Prostate gland (tissue), 2 donors: ENCODE results near the gene SHROOM3.
A peak's percentile ranks its signal among the peaks of the same experiment; 100 is the strongest.

Experiments
- POLR2A ChIP-seq: fragments of 450-650 bp; IDR thresholded peaks from one replicate; pipeline ENCODE4 v1.6.1; 2016; ENCODE audit warnings: antibody characterized with exemption, mild to moderate bottlenecking
- TF ChIP-seq, protein P1 (sequence below), 4 experiments: fragments of 200-600 bp in 2 of 4; fragments of 450-650 bp in 2 of 4; sonication (generic) in 2 of 4; IDR thresholded peaks; 1 replicate in 3 of 4; 2 replicates in 1 of 4; pipeline ENCODE4 v1.5.1; 2016 to 2019; ENCODE audit warnings: antibody characterized with exemption in 4 of 4, mild to moderate bottlenecking in 2 of 4, moderate library complexity in 2 of 4

DNA sequence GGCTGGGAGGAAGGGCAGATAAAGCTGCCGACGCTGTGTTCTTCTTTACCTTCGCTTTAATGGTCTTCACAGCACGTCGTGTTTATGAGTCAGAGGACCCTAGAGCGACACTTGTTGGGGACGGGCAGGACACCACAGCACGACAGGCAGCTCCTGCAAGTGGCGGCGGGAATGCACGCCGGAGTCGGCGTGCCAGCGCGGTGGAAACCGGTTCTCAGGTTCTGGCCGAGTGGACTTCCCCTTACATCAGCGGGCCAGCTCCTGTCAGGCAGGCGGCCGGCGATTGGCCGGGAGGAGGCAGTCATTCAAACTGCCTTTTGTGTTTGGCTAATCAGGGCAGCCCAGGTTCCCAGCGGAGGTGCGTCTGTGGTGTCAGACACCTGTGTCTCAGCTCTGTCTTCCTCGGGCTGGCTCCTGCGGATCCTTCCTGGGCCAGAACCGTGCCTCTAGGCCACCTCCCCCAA is 150.9 kb downstream of the SHROOM3 start:
- TF ChIP-seq, protein P1, sequence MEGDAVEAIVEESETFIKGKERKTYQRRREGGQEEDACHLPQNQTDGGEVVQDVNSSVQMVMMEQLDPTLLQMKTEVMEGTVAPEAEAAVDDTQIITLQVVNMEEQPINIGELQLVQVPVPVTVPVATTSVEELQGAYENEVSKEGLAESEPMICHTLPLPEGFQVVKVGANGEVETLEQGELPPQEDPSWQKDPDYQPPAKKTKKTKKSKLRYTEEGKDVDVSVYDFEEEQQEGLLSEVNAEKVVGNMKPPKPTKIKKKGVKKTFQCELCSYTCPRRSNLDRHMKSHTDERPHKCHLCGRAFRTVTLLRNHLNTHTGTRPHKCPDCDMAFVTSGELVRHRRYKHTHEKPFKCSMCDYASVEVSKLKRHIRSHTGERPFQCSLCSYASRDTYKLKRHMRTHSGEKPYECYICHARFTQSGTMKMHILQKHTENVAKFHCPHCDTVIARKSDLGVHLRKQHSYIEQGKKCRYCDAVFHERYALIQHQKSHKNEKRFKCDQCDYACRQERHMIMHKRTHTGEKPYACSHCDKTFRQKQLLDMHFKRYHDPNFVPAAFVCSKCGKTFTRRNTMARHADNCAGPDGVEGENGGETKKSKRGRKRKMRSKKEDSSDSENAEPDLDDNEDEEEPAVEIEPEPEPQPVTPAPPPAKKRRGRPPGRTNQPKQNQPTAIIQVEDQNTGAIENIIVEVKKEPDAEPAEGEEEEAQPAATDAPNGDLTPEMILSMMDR (IDR thresholded peaks at IDR 0.05): peak; percentile 16 to 64 (median 36)
- TF ChIP-seq POLR2A: peak; percentile 77
